ENCODE measurements around the gene KCNJ16. TPM values are rescaled to one million over a fixed set of nuclear protein-coding genes. Genes with fewer than 3 reads are reported as not detected.
"Not testable (repeated sequence)": the region's sequence is repeated elsewhere in the genome, so short reads cannot be mapped to it uniquely, and the experiment has no call there.

KCNJ16 gene
- total RNA-seq, result under 1 TPM; 0.19 to 0.38 TPM
- long read RNA-seq, donor 1, result 0 reads
- long read RNA-seq, donor 2, result 0 reads

DNA sequence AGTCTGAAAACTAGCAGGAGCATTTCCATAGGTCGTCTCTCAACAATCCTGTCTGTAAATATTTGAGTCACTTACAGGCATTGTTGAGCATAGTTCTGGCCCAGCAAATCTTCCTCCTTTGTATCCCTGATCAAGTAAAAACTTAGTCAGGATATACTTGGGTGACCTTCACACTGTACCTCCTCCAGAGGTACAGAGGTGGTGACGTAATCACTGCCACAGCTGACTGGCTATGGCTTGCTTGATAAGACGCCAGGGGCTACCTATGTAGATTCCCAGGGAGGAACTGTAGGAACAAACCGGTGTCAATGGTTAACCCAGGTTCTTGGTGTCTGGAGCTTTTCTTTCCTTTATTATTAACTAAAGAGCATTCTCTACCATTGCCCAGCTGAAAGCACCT is at the start of gene KCNJ16:
TSS of gene KCNJ16 (plus strand) at position 270 of the 400 bp plus-strand sequence. CDS start 56,863 bp downstream, outside the sequence.
- no peak for DNase-seq (ENCODE audit: low spot score)
- intact Hi-C loops (cut with DNase I), result no loop called here

GRCh38 chr17:70028397-70028796 is 46.6 kb upstream of the KCNJ16 start:
- DNase-seq (ENCODE audit: low spot score), result no peak
- intact Hi-C loops (cut with DNase I), result no loop called here

GRCh38 chr17:70028978-70029767 is 45.9 kb upstream of the KCNJ16 start:
- intact Hi-C loops (cut with DNase I), result no loop called here
- DNase-seq (ENCODE audit: low spot score), result no peak

DNA sequence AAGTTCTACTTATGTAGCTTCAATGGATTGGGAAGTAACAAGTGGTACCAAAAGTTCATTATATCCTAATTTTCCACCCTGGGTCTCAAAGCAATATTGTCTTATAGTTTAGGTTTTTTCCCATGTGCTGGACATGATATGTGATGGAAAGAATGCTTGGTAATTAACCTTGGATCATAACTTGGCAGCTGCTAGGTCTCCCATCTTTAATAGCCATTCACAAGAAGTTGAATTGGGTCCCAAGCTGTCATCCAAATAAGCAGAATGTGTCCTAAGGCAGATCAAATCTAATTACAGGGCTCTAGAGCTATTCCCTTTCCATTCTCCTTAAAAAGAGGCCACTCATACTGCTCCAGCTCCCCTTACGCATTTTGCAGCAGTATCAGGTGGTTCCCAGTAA is 44.7 kb upstream of the KCNJ16 start:
- intact Hi-C loops (cut with DNase I), result no loop called here
- DNase-seq (ENCODE audit: low spot score), result no peak

GRCh38 chr17:70031341-70031740 is 43.7 kb upstream of the KCNJ16 start:
- intact Hi-C loops (cut with DNase I), result no loop called here
- DNase-seq (ENCODE audit: low spot score), result no peak

GRCh38 chr17:70033165-70033564 is 41.9 kb upstream of the KCNJ16 start:
- intact Hi-C loops (cut with DNase I), result no loop called here
- no peak for DNase-seq (ENCODE audit: low spot score)

DNA sequence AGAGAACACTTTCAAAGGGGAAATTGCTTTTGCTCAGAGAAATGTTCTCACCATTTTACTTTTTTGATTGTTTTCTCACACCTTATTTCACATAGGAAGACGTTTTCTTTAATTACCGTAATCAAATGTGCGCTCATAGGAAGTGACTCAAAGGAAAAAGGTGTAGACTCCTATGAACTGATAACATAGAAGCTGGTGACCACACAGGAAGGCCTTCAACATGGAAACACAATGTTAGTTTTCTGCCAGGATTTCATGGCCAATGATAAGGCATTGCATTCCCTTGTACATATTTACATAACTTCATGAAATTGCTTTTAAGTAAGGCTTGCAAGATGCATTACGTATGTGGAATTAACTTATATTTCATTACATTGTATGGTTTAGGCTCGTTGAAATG is 40.9 kb upstream of the KCNJ16 start:
- intact Hi-C loops (cut with DNase I), result no loop called here

GRCh38 chr17:70037498-70037897 is 37.5 kb upstream of the KCNJ16 start:
- intact Hi-C loops (cut with DNase I), result no loop called here

More for the DNA sequence above, 40.9 kb upstream of the KCNJ16 start:
- DNase-seq (ENCODE audit: low spot score), result no peak

DNA sequence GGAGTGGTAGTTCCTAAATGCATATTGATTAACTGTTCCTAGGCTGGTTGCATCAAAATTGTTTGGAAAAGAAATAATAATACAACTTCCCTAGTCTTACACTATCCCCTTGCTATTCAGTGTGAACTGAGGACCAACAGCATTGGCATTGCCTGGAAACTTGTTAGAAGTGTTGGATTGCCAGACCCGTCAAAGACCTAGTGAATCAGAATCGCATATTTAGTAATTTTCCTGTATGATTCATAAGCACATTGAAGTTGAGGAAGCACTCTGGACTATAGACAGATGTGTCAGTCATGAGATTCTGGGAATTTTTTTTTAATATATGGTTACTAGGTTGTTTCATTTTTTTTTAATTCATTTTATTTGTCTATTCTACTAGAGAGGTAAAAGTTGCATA is 34.7 kb upstream of the KCNJ16 start:
- intact Hi-C loops (cut with DNase I), result no loop called here
- no peak for DNase-seq (ENCODE audit: low spot score)

More at GRCh38 chr17:70037498-70037897, 37.5 kb upstream of the KCNJ16 start:
- DNase-seq (ENCODE audit: low spot score), result no peak

DNA sequence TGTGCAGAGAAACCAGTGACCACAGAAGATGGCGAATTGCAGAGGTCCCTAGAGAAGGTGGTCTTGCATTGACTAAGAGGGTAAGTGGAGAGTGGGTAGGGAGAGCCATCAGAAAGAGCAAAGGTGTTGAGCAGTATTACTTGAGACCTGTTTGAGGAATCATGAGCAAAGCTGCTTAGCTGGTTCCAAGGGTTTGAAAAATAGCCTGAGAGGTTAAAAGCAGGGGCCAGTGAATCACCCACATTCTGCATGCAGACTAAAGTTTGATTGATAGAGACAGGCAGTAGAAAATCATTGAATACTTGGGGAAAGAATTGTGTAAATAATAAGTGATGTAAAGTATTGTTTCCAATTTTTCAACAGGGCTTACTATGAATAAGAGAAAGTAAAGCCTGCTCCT is 34.0 kb upstream of the KCNJ16 start:
- intact Hi-C loops (cut with DNase I), result no loop called here
- DNase-seq (ENCODE audit: low spot score), result no peak

DNA sequence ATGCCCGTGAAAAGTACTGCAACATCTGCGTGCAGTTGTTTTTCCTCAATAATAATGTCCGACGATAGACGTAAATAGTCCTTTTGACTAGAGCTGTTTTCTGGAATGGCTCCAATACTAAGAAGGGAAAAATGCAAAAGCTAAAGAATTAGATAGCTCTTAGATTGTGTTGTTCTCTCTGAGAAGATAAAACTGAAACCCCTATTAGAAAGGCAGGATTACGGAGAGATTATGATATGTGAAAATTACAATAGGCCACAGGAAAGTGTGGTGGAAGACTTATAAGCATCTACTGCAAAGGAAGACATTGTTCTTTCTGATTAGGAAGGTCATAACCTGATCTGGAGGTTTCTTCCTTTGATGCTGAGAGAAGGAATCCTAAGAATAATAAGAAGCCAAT is 33.5 kb upstream of the KCNJ16 start:
- DNase-seq (ENCODE audit: low spot score), result no peak
- intact Hi-C loops (cut with DNase I), result no loop called here

DNA sequence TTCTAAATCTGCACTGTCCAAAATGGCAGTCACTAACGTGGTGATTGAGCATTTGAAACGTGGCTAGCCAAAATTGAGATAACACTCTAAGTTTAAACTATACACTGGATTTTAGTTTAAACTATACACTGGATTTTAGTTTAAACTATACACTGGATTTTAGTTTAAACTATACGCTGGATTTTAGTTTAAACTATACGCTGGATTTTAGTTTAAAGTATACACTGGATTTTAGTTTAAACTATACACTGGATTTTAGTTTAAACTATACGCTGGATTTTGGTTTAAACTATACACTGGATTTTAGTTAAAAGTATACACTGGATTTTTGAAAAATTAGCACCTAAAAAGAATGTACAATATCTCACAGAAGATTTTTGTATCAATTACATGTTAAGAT is 29.2 kb upstream of the KCNJ16 start:
- DNase-seq (ENCODE audit: low spot score); intact Hi-C loops (cut with DNase I): not testable (repeated sequence)

GRCh38 chr17:70047619-70048419 is 27.2 kb upstream of the KCNJ16 start:
- DNase-seq (ENCODE audit: low spot score), result no peak
- intact Hi-C loops (cut with DNase I), result no loop called here

- intact Hi-C loops (cut with DNase I), result no loop called here
- no peak for DNase-seq (ENCODE audit: low spot score)
Observed at GRCh38 chr17:70049801-70050591, 25.0 kb upstream of the KCNJ16 start.

- intact Hi-C loops (cut with DNase I), result no loop called here
- no peak for DNase-seq (ENCODE audit: low spot score)
Observed at GRCh38 chr17:70050931-70051330, 24.1 kb upstream of the KCNJ16 start.

GRCh38 chr17:70053241-70054234 is 21.5 kb upstream of the KCNJ16 start:
- DNase-seq (ENCODE audit: low spot score), result no peak
- intact Hi-C loops (cut with DNase I), result no loop called here

DNA sequence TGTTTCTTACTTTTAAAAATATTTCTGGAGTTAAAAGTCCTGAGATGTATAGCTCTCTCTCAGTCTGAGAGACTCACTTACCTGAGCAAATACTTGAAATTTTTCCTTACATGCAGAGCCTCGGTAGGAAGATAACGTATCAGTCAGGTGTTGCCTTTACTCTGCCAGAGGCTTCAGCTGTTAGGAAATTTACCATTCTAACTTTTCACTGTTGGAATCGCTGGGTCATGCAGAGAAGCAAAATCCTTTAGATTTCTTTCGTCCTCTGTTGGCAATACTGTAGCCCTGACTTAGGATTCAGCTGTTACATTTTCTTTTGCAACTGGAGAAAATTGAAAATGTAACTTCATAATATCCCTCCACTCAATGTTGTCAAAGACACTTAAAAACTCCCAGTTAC is 20.0 kb upstream of the KCNJ16 start:
- intact Hi-C loops (cut with DNase I), result no loop called here

DNA sequence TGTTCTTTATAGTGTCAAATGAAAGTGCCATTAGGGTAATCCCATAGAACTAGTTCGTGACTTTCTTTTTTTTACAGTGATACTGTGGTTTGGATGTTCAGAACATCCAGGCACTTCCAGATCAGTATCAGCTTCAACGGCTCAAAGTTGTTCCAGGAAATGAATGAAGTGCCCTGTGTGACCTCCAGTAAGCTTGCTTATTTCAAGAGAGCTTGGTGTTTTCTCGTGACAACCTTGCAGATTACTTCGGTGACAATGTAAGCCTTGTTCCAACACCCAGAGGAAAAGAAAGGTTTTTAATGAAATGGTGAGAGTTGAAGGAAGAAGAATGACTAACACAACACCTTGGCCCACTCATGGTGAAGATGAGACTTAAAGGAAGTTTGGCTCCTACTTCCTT is 16.0 kb upstream of the KCNJ16 start:
- intact Hi-C loops (cut with DNase I), result no loop called here
- no peak for DNase-seq (ENCODE audit: low spot score)

More for the DNA sequence above, 20.0 kb upstream of the KCNJ16 start:
- DNase-seq (ENCODE audit: low spot score), result no peak

DNA sequence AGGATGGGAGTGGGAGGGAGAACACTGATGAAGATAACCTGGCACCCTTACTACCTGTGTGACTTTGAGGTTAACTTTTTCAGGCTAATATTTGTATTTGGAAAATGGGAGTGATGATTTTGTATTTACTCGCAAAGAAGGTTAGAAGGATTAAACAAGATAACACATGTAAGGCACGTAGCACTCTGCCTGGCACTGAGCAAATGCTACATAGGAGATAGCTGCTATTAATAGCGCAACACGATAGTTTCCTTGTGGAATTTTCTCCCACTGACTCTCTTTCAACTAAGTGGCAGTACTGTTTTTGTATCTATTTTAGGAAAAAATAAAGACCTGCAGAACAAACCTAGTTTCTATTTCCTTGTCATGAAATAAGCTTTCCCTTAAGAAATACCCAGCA is 15.4 kb upstream of the KCNJ16 start:
- no peak for DNase-seq (ENCODE audit: low spot score)
- intact Hi-C loops (cut with DNase I), result no loop called here
